ENCODE data around the gene MATN1.
A peak's percentile ranks its signal among the peaks of the same experiment; 100 is the strongest.

Gene MATN1

DNA sequence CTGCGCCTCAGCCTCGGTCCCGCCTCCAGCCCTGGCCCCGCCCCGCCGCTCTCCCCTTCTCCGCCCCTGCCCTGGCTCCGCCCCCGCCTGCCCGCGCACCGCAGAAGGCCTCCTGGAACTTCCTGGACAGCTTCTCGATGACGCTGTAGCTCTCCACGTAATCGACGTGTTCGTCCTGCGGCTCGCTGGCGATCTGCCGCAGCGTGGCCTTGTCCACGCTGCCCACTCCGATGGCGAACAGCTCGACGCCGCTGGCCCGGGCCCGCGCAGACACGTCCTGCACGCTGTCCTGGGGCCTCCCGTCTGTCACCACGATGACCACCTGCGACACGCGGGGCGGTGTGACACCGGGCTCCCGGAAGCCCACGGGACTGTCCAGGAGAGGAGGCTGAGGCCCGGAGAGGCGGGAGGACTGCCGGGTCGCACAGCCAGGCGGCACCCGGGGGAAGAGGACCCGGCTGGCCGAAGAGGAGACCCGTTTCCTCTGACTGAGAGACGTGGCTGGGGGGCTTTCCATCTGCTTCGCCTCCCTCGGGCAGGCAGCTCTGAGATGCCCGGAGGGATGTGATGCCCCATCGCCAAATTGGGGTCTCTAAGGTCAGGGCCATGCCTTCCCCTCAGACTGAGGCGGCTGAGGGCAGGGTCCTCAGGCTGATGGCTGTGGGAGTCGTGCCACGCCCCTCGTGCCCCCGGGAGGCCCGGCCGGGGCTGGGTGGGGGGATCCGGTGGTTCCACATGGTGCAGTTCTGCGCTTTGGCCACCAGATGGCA lies 4.6 kb downstream of the MATN1 start:
- DNase-seq (ENCODE audit: low read depth in 3 of 3), result peak; percentile 72 to 77 (median 74)

DNA sequence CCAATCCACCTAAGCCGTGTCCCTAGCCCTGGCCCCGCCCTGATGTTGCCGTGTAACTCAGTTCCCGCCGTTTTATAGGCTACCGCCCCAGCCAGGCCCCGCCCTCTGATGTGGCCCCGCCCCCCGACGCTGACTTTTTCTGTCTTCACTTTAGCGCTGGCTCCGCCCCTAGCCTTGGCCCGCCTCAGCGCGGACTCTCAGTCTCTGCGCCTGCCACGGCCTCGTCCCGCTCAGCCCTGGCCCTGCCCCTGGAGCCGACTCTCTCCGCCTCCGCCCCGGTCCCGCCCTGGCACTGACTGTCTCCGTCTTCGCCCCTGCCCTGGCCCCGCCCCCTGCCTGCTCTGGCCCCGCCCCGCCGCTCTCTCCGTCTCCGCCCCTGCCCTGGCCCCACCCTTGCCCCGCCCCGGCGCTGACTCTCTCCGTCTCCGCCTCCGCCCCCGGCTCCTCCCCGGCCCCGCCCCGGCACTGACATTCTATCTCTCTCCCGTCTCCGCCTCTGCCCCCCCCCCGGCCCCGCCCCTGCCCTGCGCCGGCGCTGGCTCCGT lies 5.2 kb downstream of the MATN1 start:
- peak; percentile 99 to 100 (median 99) for DNase-seq (ENCODE audit: low read depth in 3 of 3)

DNA sequence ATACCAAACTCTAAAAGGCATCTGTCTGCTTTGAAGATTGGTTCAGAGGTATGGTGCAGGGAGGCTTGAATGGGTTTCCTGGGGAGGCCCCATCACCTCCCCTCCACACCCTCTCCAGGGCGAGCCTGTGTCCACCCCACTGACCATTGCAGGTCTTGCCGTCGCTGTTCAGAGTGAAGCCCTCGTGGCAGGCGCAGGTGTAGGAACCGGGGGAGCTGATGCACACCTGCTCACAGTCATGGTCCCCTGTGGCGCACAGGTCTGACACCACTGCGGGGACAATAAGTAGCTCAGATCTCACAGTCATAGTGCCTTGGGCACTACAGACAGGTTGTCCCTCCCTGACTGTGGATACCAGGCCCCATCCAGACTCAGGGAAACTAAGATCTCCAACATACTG lies 6.7 kb downstream of the MATN1 start:
- no peak for DNase-seq (ENCODE audit: low read depth in 3 of 3)

DNA sequence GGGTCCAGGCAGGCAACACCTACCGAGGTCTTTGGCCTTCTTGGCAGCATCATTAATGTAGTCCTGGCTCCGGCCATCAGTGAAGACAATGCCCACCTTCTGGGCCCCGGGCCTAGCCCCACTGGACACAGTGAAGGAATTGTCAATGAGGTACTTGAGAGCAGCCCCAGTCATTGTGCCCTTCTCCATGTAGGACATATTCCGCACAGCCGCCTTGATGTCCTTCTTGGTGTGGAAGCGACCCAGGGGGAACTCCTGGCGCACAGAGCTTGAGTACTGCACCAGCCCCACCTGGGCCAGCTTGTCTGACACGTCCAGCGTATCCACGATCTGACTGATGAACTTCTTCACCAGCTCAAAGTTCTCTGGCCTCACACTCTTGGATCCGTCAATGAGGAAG lies 7.5 kb downstream of the MATN1 start:
- DNase-seq (ENCODE audit: low read depth in 3 of 3), result no peak

DNA sequence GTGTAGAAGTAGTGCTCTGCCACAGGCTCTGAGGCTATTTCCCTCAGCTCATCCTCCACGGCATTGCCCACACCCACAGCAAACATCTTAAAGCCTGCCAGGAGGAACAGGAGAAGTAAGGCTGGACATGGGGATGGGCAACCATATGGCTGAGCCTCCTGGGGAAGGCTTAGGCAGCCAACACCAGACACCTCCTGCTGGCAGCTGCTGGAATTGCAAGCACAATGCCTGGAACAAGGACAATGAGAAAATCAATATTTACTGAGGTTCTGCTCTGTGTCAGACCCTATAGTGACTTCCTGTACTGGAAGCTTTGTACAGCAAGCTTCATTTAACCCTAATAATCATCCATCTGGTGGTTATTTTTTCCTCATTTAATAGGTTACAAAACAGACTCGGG lies 8.2 kb downstream of the MATN1 start:
- DNase-seq (ENCODE audit: low read depth in 3 of 3), result peak in 1 of 3 donors; percentile 16

DNA sequence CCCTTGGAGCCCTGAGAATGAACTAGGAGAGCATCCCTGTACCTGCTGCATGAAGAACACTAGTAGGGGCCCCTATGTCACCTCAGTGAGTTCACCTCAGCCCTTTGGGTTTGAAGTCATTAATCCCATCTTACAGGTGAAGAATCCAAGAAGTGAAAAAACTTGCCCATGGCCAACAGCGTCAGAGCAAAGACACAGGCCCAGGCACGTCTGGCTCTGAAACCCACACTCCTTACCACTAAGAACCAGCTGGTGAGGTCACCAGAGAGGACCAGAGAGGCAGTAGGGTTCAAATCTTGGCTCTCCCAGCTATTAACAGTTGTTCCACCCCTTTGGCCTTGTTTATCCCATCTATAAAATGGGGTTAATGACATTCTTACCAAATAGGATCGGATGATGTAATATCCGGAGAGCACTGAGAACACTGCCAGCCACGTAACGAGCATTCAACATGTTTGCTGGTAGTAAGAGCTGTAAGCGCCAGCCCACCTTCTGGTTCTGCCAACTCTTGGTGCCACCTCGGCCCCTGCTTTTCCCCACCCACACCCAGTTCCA lies 8.8 kb downstream of the MATN1 start:
- no peak for DNase-seq (ENCODE audit: low read depth in 3 of 3)

DNA sequence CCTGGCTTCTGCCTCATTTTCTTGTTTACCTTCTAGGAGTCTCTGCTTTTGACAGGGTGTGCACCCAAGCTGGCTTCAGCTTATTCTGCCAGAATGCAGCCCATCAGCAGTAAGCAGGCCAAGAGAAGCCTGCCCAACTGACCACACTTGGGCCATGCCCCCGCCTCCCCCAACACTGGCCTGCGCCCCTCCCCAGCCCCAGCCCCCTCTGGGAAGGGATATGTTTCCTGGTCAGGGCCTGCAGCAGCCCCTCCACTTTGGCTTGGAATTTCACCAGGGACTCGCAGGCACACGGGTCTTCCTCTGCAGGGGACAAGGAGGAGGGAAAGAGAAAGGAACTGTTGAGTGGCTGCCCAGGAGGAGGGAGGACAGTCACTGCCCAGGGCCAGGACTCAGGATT lies 9.4 kb downstream of the MATN1 start:
- DNase-seq (ENCODE audit: low read depth in 3 of 3), result no peak

DNA sequence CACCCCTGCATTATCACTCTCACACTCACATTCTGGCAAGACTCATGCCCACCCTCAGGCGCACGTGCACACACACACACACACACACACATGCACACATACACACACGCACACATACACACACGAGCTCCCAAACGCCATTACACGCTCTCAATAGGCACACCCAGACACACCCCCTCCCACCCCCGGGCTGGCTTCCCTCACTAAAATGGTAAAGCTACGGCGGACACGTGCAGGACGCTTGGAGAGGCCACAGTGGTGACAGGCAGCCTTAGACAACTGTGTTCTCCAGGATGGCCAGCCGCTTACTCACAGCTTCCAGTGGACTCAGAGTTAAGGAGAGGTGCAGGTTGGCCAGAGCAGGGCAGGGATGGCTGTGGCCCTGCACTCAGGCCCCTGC lies 10.1 kb downstream of the MATN1 start:
- no peak for DNase-seq (ENCODE audit: low read depth in 3 of 3)

DNA sequence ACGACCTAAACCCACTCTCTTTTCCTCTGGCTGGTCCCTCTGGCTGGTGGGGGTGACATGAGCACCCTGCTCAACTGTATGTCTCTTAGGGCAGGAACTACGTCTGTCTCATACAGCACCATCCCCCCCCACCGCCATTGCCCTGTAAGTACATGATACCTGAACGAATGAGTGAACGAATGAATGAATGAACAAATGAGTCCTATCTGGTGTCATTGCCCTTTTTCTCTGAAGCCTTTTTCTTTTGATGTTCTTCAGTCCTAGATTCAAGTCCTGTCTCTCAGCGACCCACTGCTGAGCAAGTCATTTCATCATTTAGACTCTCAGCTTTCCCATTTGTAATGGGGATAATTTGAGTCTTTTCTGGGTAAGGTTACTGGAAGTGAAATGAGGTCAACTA lies 10.8 kb downstream of the MATN1 start:
- no peak for DNase-seq (ENCODE audit: low read depth in 3 of 3)

DNA sequence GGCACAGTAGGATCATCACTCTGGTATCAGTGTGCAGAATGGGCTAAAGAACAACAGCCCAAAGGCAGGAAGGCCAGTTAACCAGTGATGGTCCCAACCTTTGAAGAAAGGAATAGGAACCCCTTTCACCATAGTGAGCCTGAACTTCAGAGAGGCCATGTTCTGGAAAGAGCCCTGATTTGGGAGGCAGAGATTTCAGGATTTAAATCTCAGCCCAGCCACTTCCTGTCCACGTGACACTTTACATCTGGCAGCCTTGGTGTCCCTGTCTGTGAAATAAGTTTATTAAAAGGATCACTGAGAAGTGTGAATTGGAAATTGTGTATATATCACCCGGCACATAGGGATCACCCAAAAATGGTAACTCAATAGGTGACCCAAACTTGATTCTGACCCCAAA lies 13.0 kb downstream of the MATN1 start:
- no peak for DNase-seq (ENCODE audit: low read depth in 3 of 3)

DNA sequence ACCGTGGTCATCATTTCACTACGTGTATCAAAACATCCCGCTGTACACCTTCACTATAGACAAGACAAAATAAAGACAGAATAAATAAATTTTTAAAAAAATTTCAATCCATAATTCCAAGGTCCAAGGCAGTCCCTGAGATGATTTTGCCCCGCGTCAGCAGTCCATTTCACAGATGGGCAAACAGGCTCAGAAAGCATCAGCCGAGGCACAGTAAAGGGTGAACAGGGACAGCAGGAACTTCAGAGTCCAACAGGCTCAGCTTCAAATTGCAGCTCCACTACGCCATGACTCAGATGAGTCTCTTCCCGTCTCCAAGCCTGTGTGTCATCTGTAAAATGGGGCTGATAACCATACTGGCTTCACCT lies 15.0 kb downstream of the MATN1 start:
- DNase-seq (ENCODE audit: low read depth in 3 of 3), result no peak

DNA sequence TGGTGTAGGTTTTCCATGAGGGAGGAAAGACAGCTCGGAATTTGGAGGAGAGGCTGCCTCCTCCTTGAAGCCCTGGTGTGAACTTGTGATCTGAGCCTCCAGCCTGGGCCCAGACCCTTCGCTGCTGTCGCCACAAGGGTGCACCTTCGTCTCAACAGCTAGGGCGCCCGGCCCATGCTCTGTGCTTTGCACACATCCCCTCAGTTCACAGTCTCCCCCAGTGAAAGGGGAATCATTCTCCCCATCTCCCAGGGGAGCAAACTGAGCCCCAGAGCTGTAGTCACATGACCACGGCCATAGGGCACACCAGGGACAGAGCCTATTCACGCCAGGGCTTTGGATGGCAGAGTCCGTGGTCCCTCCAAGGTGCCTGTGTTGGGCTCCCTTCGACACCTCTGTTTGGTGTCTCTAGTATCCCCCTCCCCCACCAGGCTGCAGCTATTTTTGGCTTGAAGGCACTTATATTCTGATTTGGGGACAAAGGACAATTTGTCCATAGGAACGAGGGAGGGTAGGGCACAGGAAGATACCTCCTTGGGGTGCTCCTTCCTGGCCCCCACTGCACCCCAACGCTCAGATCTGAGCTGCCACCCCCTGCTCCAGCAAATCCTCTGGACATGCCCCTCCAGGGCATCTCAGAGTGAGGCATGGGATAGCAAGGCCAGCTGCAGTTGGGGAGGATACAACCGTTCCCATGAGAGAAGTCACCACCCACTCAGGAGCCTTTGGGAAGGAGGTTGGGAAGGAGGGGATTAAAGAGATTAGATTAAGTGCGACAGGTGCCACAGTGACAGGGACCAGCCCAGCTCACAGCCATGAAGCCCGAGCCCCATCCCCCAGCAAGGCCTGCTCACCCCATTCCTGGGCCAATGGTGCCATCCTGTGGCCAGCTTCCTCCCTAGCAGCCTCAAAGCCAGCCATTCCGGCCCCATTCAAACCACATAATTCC lies 15.7 kb downstream of the MATN1 start:
- DNase-seq (ENCODE audit: low read depth in 3 of 3), result peak; percentile 38 to 59 (median 53)

DNA sequence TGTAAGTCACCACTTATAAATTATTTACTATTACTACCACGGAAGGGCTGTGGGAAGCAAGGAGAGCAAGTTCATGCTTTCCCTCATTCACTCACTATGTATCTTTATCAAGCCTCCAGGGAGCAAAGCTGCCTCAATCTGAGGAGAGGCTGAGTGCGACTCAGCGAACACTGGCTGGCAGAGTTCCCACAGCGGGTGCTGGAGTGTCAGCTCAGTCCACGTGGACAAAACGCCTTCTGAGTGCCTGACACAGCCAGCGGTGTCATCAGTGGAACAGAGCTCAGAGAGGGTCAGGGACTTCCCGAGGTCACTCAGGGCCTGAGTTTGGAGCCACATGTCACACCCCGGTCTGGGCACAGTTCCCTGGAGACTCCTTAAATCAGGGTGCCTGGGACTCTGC lies 16.9 kb downstream of the MATN1 start:
- no peak for DNase-seq (ENCODE audit: low read depth in 3 of 3)

DNA sequence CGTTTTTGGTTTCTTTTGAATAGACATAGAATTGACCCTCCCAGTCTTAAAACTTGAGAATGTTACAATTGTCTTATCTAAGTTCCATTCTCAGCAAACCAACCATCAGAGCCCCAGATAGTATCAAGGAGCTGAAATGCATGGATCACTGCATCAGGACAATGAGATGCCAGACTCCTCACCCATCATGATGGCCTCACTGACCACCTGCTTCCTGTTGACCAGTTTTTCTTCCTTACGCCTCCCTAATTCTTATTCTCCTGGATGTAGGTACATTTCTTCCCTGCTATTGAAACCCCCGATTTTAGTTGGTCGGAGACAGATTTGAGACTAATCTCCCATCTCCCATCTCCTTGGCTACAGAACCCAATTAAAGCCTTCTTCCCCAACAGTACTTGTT lies 17.7 kb downstream of the MATN1 start:
- DNase-seq (ENCODE audit: low read depth in 3 of 3), result no peak

DNA sequence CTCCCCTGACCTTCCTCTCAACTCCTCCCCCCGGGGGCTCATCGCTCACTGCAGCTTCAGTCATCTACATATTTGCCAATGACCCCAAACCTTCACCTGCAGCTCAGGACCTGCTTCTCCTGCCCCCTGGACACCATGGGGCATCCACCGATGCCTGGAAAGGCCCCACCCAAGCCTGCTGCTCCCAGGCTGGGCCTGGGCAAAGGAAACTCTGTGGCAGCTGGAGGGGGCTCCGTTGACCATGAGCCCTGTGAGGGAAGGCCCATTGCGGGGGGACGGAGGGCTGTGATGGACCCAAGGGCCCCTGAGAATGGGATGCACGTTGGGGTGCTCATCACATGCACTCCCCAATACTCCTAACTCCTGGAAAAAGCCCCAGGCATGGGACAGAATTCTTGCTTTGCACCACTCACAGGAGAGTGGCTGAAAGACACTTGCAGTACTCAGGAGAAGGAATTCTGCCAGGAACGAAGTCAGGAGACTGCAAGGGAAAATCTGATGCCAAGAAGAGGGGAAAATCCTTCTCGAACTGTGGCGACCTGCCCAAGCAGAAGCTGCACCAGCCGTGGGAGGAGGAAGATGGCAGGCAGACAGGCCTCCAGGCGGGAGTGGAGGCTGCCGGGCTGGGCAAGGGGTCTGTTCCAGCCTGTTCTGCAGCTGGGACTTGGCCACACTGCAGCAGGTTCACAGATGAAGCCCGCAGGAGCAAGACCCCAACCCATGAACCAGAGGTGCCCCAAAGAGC lies 18.4 kb downstream of the MATN1 start:
- no peak for DNase-seq (ENCODE audit: low read depth in 3 of 3)

DNA sequence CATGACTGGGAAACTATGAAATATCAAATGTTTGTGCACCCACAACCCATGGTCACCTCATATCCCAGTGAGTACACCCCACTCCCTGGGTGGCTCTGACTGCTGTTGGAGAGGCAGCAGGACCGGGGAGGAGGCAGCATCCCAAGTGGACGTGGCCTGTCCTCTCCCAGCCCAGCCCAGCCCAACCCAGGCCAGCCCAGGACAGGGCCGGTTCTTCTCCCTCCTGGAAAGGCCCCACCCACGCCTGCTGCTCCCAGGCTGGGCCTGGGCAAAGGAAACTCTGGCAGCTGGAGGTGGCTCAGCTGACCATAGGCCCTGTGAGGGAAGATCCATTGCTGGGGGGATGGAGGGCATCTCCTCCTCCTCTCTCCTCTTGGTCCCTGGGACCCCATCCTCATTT lies 19.1 kb downstream of the MATN1 start:
- DNase-seq (ENCODE audit: low read depth in 3 of 3), result no peak

DNA sequence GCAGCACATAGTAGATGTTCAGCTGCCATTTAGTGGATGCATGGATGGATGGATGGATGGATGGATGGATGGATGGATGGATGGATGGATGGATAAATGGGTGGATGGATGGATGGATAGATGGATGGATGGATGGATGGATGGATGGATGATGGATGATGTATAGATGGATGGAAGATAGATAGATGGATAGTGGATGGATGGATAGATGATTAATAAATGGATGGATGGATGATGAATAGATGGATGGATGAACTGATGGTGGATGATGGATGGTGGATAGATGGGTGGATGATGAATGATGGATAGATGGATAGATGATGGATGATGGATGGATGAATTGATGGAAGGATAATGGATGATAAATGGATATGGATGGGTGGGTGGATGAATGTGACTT lies 20.6 kb downstream of the MATN1 start:
- DNase-seq (ENCODE audit: low read depth in 3 of 3), result no peak

DNA sequence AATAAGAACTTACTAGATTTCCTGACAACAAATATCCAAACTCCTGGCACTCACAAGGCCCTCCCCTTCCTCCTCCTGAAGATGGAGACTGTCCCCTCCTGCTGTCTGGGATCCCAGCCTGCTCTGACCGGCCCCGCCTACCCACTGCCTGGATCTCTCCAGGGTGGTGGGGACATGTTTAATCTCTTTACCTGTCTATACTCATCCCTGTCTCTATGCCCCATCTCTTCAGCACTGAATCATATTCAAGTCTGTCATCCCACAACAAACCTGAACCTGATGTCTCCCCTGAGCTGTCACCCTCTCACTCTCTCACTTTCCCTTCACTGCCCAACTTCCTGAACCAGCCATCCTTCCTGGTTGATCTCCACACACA lies 22.1 kb downstream of the MATN1 start:
- DNase-seq (ENCODE audit: low read depth in 3 of 3), result no peak

DNA sequence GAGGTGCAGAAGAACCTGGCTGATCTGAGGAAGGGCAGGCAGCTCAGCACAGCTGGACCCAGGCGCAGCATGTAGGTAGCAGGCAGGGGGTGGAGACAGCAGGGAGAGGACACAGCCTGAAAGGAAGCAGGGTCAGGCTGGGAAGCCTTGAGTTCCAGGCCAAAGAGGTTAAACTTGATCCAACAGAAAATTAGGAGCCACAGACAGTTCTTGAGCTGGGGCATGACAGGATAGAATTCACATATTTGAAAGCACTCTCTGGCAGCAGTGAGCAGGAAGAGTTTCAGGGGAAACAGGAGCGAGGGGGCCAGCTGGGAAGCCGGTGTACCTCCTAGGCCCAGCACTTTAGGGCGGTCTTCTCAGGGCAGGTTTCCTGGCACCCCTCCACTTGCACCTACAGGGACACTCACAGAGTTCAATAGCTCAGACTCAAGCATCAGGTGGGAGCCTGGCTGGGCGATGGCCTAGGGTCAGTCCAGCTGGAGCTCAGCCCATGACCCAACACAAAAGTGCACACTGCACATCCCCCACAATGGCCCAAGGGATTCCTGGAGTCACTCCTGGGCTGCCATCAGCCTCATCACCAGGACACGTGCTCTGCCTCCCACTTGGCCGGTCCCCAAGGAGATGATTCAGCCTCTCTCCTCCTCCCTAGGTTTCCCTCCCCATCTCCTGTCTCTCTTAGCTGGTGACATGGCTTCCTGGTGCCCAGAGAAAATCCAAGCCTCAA lies 22.7 kb downstream of the MATN1 start:
- DNase-seq (ENCODE audit: low read depth in 3 of 3), result no peak

DNA sequence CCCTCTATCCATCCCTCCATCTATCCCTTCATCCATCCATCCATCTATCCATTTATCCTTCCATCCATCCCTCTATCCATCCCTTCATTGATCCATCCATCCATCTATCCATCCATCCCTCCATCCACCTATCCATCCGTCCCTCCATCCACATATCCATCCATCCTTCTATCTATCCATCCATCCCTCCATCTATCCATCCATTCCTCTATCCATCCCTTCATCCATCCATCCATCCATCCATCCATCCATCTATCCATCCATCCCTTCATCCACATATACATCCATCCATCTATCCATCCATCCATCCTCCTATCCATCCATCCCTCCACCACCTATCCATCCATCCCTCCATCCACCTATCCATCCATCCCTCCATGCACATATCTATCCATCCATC lies 23.6 kb downstream of the MATN1 start:
- no peak for DNase-seq (ENCODE audit: low read depth in 3 of 3)

DNA sequence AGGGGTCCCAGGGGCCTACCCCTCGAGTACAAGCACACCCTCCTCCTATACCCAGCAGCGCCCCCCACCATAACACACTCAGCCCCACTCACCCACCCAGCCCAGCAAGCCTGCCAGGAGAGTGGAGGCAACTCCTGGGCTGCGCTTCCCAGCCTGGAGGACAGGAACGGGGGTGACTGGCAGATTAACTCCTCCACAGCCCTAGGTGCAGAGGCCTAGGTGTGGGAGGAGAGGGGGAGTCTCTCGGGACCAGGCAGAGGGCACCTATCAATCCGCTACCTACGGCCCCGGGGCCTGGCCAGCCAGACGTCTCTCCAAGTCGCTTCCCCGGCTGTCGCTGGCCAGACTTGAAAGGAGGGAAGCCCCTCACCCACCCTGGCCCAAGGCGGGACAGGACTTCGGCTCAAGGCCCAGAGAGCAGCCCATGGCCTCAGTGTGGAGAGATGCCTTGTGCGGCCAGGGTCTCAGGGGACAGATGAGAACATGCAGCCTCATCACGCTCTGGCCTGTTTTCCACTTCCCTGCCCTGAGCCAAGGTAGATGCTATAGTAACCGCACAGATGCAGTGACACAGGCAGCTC lies 24.9 kb downstream of the MATN1 start:
- no peak for DNase-seq (ENCODE audit: low read depth in 3 of 3)

All from stimulated activated CD4-positive, alpha-beta T cell treated with anti-CD3 and anti-CD28 coated beads, TNF-alpha, amount 100 ng/mL, for 48 hours (primary cell).